SK-MEL-5 (cell line): Measurements from ENCODE around the gene CDC6. TPM values are rescaled to one million over a fixed set of nuclear protein-coding genes. Genes with fewer than 3 reads are reported as not detected.
A peak's percentile ranks its signal among the peaks of the same experiment; 100 is the strongest.

ENCODE experiments used
- DNase-seq: peaks from one replicate; pipeline ENCODE4 v3.0.0-alpha.2; 2016; ENCODE audit warnings: low read depth, low spot score
- in situ Hi-C: cut with HindIII; loops from 2 replicates; pipeline ENCODE4 v1.10.0; 2016; ENCODE audit warnings: low sequenced_read_pairs, high pct_unique_total_duplicates, low pct_unique_long_range_greater_than_20kb
- total RNA-seq: library from RNA; depleted of rRNA; stranded (reverse); fragments of >200 nt; shearing (Covaris generic); gene quantifications from 2 replicates; pipeline ENCODE4 v1.2.3, GENCODE V29; 2014

The CDC6 gene
- total RNA-seq, 1 experiment from 2014 or later: 54.7 TPM

GRCh38 chr17:40307001-40307730 lies 19.5 kb downstream of the CDC6 start:
- in situ Hi-C loops: no loop called here
- no peak for DNase-seq

GRCh38 chr17:40307740-40308239 lies 20.1 kb downstream of the CDC6 start:
- in situ Hi-C loops: no loop called here
- DNase-seq: no peak

GRCh38 chr17:40309031-40309948 lies 21.6 kb downstream of the CDC6 start, which contains the start of gene RARA:
RARA (plus strand) TSS chr17:40309180; CDS start chr17:40331219, 22,039 bp downstream.
- in situ Hi-C loops: no loop called here

GRCh38 chr17:40309949-40310510 lies 22.4 kb downstream of the CDC6 start:
- no peak for DNase-seq
- in situ Hi-C loops: no loop called here

More at GRCh38 chr17:40309031-40309948, 21.6 kb downstream of the CDC6 start, which contains the start of gene RARA:
- DNase-seq: no peak

GRCh38 chr17:40310882-40311391 lies 23.3 kb downstream of the CDC6 start:
- in situ Hi-C loops: no loop called here
- DNase-seq: no peak

- DNase-seq: no peak
- in situ Hi-C loops: no loop called here
Measured at GRCh38 chr17:40311575-40311974, 23.9 kb downstream of the CDC6 start.

- in situ Hi-C loops: no loop called here
- no peak for DNase-seq
Measured at GRCh38 chr17:40312131-40312731, 24.6 kb downstream of the CDC6 start.

- no peak for DNase-seq
- in situ Hi-C loops: no loop called here
Measured at GRCh38 chr17:40312893-40313667, 25.4 kb downstream of the CDC6 start.

- in situ Hi-C loops: no loop called here
- DNase-seq: no peak
Measured at GRCh38 chr17:40313668-40314583, 26.2 kb downstream of the CDC6 start.

- DNase-seq: peak; percentile 79
- in situ Hi-C loops: no loop called here
Measured at GRCh38 chr17:40314584-40314956, 26.9 kb downstream of the CDC6 start.

GRCh38 chr17:40315206-40315605 lies 27.5 kb downstream of the CDC6 start:
- no peak for DNase-seq
- in situ Hi-C loops: no loop called here

- in situ Hi-C loops: no loop called here
- DNase-seq: no peak
Measured at GRCh38 chr17:40315678-40316570, 28.2 kb downstream of the CDC6 start.

- no peak for DNase-seq
- in situ Hi-C loops: no loop called here
Measured at GRCh38 chr17:40316571-40317344, 29.1 kb downstream of the CDC6 start.

GRCh38 chr17:40317345-40317873 lies 29.7 kb downstream of the CDC6 start:
- DNase-seq: peak; percentile 52
- in situ Hi-C loops: no loop called here
